ENCODE measurements around the gene POU3F3.

- no peak for TF ChIP-seq EZH2phosphoT487 (IDR thresholded peaks at IDR 0.05; ENCODE audit: borderline replicate concordance, low read length)
- no peak for TF ChIP-seq CTCF (IDR thresholded peaks at IDR 0.05; ENCODE audit: low read depth, low read length, poor library complexity, severe bottlenecking)
Measured at GRCh38 chr2:104862058-104862941, 8.4 kb downstream of the POU3F3 start.
